ENCODE data around the gene TRAF3. TPM values are rescaled to one million over a fixed set of nuclear protein-coding genes. Genes with fewer than 3 reads are reported as not detected.

TRAF3 gene
- total and polyA plus RNA-seq, 5 donors: 3.9 to 15.4 (median 11.4) TPM

- intact Hi-C loops (cut with DNase I): loop anchor here in 3 of 4 donors (10.0 kb wide), 2 partner anchors 135 to 145 kb away; partner anchors contain the start of gene AMN (in 1 of the 3)
- H3K4me1 ChIP-seq (ENCODE audit: control insufficient read depth, insufficient read depth, low read length): no peaks in the 10 kb centered on the region
- H3K4me3 ChIP-seq (ENCODE audit: low read length): no peak overlapping the region
- H3K9me3 ChIP-seq (ENCODE audit: control insufficient read depth, low read length): no peaks in the 10 kb centered on the region
- no peak for ATAC-seq
- WGBS: 80% methylated on average over 13 of the region's 13 CpGs
- no peak for DNase-seq
- no peak overlapping the region for H3K27ac ChIP-seq (ENCODE audit: low read length)
- H3K27me3 ChIP-seq (ENCODE audit: control insufficient read depth, insufficient read depth): no peaks in the 10 kb centered on the region
Observed at GRCh38 chr14:102779574-102780315, 2.5 kb downstream of the TRAF3 start.

GRCh38 chr14:102781063-102781462 is 3.8 kb downstream of the TRAF3 start:
- no peak overlapping the region for H3K27ac ChIP-seq (ENCODE audit: low read length)

GRCh38 chr14:102782974-102783373 is 5.7 kb downstream of the TRAF3 start:
- no peaks in the 10 kb centered on the region for H3K9me3 ChIP-seq (ENCODE audit: control insufficient read depth, low read length)
- H3K4me1 ChIP-seq (ENCODE audit: control insufficient read depth, insufficient read depth, low read length): no peaks in the 10 kb centered on the region
- intact Hi-C loops (cut with DNase I): no loop called here
- no peak for ATAC-seq
- WGBS: 88% methylated on average over 7 of the region's 7 CpGs
- no peak overlapping the region for H3K27ac ChIP-seq (ENCODE audit: low read length)
- H3K4me3 ChIP-seq (ENCODE audit: low read length): no peak overlapping the region
- no peaks in the 10 kb centered on the region for H3K27me3 ChIP-seq (ENCODE audit: control insufficient read depth, insufficient read depth)
- no peak for DNase-seq

More at GRCh38 chr14:102781063-102781462, 3.8 kb downstream of the TRAF3 start:
- 97% methylated on average over 4 of the region's 4 CpGs for WGBS
- intact Hi-C loops (cut with DNase I): no loop called here
- no peak overlapping the region for H3K4me3 ChIP-seq (ENCODE audit: low read length)
- no peaks in the 10 kb centered on the region for H3K4me1 ChIP-seq (ENCODE audit: control insufficient read depth, insufficient read depth, low read length)
- ATAC-seq (no peak), DNase-seq (no peak)
- H3K27me3 ChIP-seq (ENCODE audit: control insufficient read depth, insufficient read depth): no peaks in the 10 kb centered on the region
- H3K9me3 ChIP-seq (ENCODE audit: control insufficient read depth, low read length): no peaks in the 10 kb centered on the region

- intact Hi-C loops (cut with DNase I): no loop called here
- no peak for DNase-seq
Observed at GRCh38 chr14:102784892-102785594, 7.8 kb downstream of the TRAF3 start.

GRCh38 chr14:102785595-102785963 is 8.3 kb downstream of the TRAF3 start:
- H3K4me1 ChIP-seq (ENCODE audit: control insufficient read depth, insufficient read depth, low read length): no peaks in the 10 kb centered on the region
- H3K4me3 ChIP-seq (ENCODE audit: low read length): no peak overlapping the region
- H3K9me3 ChIP-seq (ENCODE audit: control insufficient read depth, low read length): no peaks in the 10 kb centered on the region
- ATAC-seq (no peak), DNase-seq (no peak)
- H3K27ac ChIP-seq (ENCODE audit: low read length): no peak overlapping the region
- no peaks in the 10 kb centered on the region for H3K27me3 ChIP-seq (ENCODE audit: control insufficient read depth, insufficient read depth)
- 91% methylated on average over 3 of the region's 3 CpGs for WGBS
- intact Hi-C loops (cut with DNase I): no loop called here

More at GRCh38 chr14:102784892-102785594, 7.8 kb downstream of the TRAF3 start:
- H3K9me3 ChIP-seq (ENCODE audit: control insufficient read depth, low read length): no peaks in the 10 kb centered on the region
- H3K4me1 ChIP-seq (ENCODE audit: control insufficient read depth, insufficient read depth, low read length): no peaks in the 10 kb centered on the region
- no peaks in the 10 kb centered on the region for H3K27me3 ChIP-seq (ENCODE audit: control insufficient read depth, insufficient read depth)
- 87% methylated on average over 7 of the region's 7 CpGs for WGBS
- H3K4me3 ChIP-seq (ENCODE audit: low read length): no peak overlapping the region
- no peak overlapping the region for H3K27ac ChIP-seq (ENCODE audit: low read length)
- ATAC-seq: no peak

- 87% methylated on average over 4 of the region's 4 CpGs for WGBS
- Histone ChIP-seq H3K27me3 (ENCODE audit: control insufficient read depth, insufficient read depth) (no peaks in the 10 kb centered on the region), H3K4me1 (ENCODE audit: control insufficient read depth, insufficient read depth, low read length) (no peaks in the 10 kb centered on the region), H3K9me3 (ENCODE audit: control insufficient read depth, low read length) (no peaks in the 10 kb centered on the region), H3K27ac (ENCODE audit: low read length) (no peak overlapping the region), H3K4me3 (ENCODE audit: low read length) (no peak overlapping the region)
- DNase-seq: no peak
- intact Hi-C loops (cut with DNase I): no loop called here
- ATAC-seq: no peak
Observed at GRCh38 chr14:102786768-102787167, 9.5 kb downstream of the TRAF3 start.

GRCh38 chr14:102789349-102789748 is 12.1 kb downstream of the TRAF3 start:
- Histone ChIP-seq H3K4me1 (ENCODE audit: control insufficient read depth, insufficient read depth, low read length) (no peaks in the 10 kb centered on the region), H3K9me3 (ENCODE audit: control insufficient read depth, low read length) (no peaks in the 10 kb centered on the region), H3K27ac (ENCODE audit: low read length) (no peak overlapping the region), H3K4me3 (ENCODE audit: low read length) (no peak overlapping the region), H3K27me3 (ENCODE audit: control insufficient read depth, insufficient read depth) (no peaks in the 10 kb centered on the region)
- DNase-seq: no peak
- ATAC-seq: no peak
- intact Hi-C loops (cut with DNase I): no loop called here
- WGBS: 92% methylated on average over 5 of the region's 5 CpGs

- DNase-seq: no peak
- Histone ChIP-seq H3K4me3 (ENCODE audit: low read length) (no peak overlapping the region), H3K27ac (ENCODE audit: low read length) (no peak overlapping the region), H3K27me3 (ENCODE audit: control insufficient read depth, insufficient read depth) (no peaks in the 10 kb centered on the region), H3K9me3 (ENCODE audit: control insufficient read depth, low read length) (no peaks in the 10 kb centered on the region), H3K4me1 (ENCODE audit: control insufficient read depth, insufficient read depth, low read length) (no peaks in the 10 kb centered on the region)
- no peak for ATAC-seq
- intact Hi-C loops (cut with DNase I): no loop called here
- WGBS: 91% methylated on average over 3 of the region's 3 CpGs
Observed at GRCh38 chr14:102793531-102794328, 16.5 kb downstream of the TRAF3 start.

- WGBS: 43% methylated on average over 2 of the region's 2 CpGs
- H3K27ac ChIP-seq (ENCODE audit: low read length): peak overlapping the region; percentile 25
- peak; percentile 48 to 72 (median 59) for DNase-seq
- H3K9me3 ChIP-seq (ENCODE audit: control insufficient read depth, low read length): no peaks in the 10 kb centered on the region
- no peak overlapping the region for H3K4me3 ChIP-seq (ENCODE audit: low read length)
- H3K4me1 ChIP-seq (ENCODE audit: control insufficient read depth, insufficient read depth, low read length): no peaks in the 10 kb centered on the region
- peak; percentile 94 to 95 for ATAC-seq
- intact Hi-C loops (cut with DNase I): no loop called here
- no peaks in the 10 kb centered on the region for H3K27me3 ChIP-seq (ENCODE audit: control insufficient read depth, insufficient read depth)
Observed at GRCh38 chr14:102795060-102795925, 18.0 kb downstream of the TRAF3 start.

GRCh38 chr14:102796661-102797190 is 19.5 kb downstream of the TRAF3 start:
- H3K27ac ChIP-seq (ENCODE audit: low read length): no peak overlapping the region
- H3K4me3 ChIP-seq (ENCODE audit: low read length): no peak overlapping the region
- H3K9me3 ChIP-seq (ENCODE audit: control insufficient read depth, low read length): no peaks in the 10 kb centered on the region
- DNase-seq (no peak), ATAC-seq (no peak)
- intact Hi-C loops (cut with DNase I): no loop called here
- 95% methylated on average over 8 of the region's 8 CpGs for WGBS
- H3K27me3 ChIP-seq (ENCODE audit: control insufficient read depth, insufficient read depth): no peaks in the 10 kb centered on the region
- no peaks in the 10 kb centered on the region for H3K4me1 ChIP-seq (ENCODE audit: control insufficient read depth, insufficient read depth, low read length)

Measured in right cardiac atrium (tissue), 5 donors.